NB4 (cell line): ENCODE data around the gene UNC5CL.

Source experiments
- CTCF ChIP-seq: IDR thresholded peaks from one replicate; pipeline ENCODE4 v1.5.1; 2012; ENCODE audit warnings: low read depth, low read length
- MYC ChIP-seq: IDR thresholded peaks from 2 replicates; pipeline ENCODE4 v1.6.1; 2011; ENCODE audit warnings: low read depth, low read length
- POLR2A ChIP-seq: IDR thresholded peaks from 2 replicates; pipeline ENCODE4 v1.6.1; 2011; ENCODE audit warnings: mild to moderate bottlenecking; ENCODE audit not compliant: insufficient read length; ENCODE audit errors: extremely low read depth
- TF ChIP-seq, protein P1 (sequence below): IDR thresholded peaks from 2 replicates; pipeline ENCODE4 v1.6.1; 2011; ENCODE audit warnings: low read depth, low read length

DNA sequence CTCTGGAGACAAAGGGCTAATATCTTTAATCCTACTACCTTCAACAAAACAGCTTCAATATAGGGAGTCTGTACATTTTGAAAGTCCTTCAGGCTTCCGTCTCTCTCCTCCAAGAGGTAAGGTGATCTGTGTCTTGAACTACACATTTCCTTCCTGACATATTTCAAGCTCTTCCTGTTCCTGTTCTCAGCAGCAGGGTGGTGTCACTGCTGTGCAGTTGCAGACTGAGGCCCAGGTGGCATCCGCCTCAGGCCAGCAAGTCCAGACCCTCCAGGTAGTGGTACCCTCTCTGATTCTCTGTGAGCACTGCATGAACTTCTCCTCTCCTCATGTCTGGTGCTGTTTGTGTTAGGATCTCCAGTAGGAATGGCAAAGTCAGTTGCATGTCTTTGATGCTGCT, 41.6 kb upstream of the UNC5CL start:
- TF ChIP-seq CTCF (no peak), POLR2A (no peak), MYC (no peak)
- TF ChIP-seq, protein P1, sequence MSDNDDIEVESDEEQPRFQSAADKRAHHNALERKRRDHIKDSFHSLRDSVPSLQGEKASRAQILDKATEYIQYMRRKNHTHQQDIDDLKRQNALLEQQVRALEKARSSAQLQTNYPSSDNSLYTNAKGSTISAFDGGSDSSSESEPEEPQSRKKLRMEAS, result no peak
